Measurements from ENCODE around the gene AP2M1.

Gene AP2M1

DNA sequence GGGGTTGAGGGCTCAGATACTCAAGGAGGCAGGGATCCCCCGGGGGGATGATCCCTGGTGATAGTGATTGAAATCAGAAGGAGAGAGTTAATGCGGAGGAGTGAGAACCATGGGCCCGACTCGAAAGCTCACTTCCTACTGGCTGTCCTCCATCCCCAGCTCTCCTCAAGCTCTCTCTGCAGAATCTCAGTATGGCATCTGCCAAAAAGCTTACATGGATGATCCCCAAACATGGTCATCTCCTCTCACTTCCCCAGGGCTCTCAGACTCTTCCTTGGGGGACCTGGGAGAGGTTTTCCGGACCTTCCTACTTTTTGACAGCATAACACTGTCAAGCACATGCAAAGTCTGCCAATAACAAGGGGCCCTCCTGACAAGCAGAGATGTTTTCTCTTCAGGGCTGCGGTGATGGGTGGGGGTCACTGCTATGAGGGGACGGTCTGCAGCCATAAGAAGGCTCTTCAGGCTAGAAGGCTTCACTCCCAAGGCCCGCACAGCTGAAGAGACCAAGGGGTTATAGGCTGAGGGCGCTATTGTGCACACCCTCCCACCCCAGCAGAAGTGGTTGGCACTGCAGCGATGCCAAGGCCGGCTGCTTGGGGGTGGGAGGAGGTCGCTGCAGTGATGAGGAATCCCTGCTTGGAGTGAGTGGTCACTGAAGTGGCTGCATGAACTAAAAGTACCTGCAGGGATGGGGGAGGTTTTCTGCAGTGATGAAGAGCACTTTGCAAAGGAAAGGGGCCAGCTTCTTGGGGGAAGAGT lies 53.9 kb downstream of the AP2M1 start:
- no peak for DNase-seq (ENCODE audit: low spot score)

DNA sequence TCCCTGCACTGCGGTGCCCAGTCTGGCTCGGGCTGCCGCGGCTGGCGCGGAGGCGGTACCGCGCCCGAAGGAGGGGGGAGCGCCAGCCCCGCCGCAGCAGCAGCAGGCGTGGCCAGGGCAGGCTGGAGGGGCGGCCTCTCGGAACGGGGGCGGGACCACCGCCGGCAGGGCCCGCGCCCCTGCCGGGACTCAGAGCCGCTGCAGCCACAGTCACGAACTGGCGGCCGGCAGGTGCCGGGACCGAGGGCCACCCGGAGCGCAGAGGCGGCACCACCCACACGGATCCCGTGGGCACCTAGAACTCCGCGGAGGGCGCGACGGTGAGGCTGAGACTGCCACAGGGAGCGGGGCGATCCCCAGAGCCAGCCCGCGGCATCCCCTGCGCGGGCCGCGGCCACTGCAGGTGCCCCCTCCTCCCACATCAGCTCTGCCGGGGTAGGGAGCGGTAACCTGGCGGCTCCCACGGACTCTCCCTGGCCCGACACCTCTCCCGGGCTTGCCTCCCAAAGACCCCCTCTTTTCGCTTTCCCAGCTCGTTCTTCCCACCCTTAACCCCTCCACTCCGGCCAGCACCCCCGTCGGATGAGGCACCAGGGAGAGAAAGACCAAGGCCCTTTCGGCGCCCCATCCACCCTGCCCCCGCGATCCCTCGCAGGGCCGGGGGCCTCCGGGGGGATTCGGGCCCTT lies 54.9 kb downstream of the AP2M1 start, which contains the start of gene VWA5B2:
TSS of gene VWA5B2 (plus strand) at position 192 of the 687 bp plus-strand sequence. CDS start 944 bp downstream, outside the sequence.
- DNase-seq (ENCODE audit: low spot score) = peak; percentile 56

DNA sequence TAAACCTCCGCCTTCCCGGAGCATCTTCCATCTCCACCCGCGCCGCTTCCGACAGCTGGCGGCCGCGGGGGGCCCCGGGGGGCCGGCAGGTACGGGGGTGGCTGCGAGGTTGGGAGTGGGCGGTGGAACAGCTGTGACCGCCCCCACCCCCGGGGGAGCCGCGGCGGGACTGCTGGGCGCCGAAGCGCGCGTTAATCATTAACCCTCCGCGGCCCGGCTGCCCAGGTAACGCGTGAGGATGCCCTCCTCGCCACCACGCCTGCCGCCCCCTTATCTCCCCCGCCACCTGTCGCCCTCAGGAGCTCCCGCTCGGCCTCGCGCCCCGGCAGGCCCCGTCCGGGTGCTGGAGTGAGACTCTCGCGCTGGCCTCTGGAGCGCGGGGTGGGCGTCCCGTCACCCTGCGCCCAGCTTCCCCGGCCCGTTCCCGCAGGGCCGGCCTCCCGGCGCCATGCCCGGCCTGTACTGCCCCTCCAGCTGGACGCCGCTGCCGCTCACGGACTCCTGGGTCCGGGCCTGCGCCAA lies 55.5 kb downstream of the AP2M1 start:
- no peak for DNase-seq (ENCODE audit: low spot score)

DNA sequence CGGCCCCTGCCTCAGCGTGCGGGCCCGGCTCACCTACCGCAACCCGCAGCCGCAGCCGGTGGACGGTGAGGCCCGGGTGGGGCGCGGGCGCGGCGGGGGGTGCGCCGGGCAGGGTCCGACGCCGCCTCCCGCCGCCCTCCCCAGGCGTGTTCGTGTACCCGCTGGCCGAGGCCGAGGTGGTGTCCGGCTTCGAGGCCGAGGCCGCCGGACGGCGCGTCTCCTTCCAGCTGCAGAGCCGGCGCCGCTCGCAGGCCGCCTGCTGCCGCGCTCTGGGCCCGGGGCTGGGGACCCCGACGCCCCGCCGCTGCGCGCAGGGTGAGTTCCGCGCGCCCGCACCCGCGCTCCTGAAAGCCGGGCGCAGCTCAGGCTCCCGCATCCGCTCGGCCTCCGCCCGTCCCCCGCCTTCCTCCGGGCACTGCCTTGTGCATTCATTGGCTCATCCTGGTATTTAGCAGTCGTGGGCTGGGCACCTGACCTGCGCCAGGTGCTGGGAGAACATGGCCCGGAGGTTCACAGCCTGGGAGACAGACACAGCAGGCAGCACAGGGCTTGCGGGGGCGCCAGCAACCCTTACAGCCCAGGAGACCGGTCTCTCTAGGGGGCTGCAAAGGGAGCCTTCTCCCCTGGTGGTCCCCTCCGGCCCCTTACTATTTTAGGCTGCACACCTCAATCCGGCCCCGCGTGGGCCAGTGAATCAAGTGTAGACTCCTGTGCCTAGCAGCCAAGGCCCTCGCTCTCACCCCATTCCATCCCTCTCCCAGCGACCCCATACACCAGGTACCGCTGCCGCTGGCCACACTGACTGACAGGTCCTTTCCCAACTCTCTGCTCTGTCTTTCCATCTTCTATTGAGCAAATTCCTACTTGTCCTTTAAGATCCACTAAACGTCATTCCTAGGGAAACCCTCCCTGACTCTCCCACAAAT lies 56.2 kb downstream of the AP2M1 start:
- DNase-seq (ENCODE audit: low spot score) = no peak

DNA sequence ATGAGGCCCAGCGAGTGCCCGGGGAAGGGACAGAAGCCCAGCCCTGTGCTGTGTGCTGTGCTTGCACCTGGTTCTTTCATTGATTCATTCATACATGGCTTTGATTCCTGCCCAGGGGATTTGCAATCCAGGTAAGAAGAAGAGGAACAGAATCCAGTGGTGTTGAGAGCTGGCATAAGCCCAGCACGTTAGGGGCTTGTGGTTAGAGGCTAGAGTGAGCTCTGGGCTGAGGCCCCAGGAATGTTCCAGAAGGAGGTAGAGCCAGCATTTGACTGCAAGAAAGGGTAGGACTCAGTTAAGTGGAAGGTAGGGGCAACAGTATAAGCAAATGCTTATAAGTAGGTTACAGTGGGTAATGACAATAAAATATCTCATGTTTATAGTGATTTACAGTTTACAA lies 57.0 kb downstream of the AP2M1 start:
- no peak for DNase-seq (ENCODE audit: low spot score)

DNA sequence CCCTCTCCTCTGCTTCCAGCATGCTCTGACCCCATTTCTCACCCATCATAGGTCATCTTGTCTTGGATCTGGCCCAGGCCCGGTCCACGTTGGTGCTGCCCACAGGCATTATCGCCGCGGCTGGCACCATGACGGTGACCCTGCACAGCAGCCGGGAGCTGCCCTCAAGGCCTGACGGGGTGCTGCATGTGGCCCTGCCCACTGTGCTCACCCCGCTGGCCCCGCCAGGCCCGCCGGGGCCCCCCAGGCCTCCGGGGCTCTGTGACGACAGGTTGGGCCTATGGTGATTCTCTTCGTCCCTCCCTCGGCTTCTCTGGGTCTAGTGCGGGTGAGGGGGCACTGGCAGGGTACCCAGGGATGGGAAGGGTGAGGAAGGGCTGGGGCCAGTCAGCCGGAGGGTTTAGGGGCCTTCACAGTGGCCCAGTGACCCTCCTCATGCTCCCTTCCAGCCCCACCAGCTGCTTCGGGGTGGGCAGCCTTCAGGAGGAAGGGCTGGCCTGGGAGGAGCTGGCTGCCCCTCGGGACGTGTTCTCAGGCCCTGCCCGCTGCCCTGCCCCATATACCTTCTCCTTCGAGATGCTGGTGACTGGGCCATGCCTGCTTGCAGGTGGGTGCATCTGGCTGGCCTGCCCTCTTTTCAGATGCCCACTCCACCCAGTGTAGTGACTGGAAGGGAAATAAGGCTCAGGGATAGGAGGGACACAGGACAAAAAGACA lies 58.6 kb downstream of the AP2M1 start:
- no peak for DNase-seq (ENCODE audit: low spot score)

All from Ammon's horn (tissue), 1 donor.